Fibroblast of lung (primary cell): ENCODE data around the gene FTL. TPM values are rescaled to one million over a fixed set of nuclear protein-coding genes. Genes with fewer than 3 reads are reported as not detected.
"Not testable (repeated sequence)": the region's sequence is repeated elsewhere in the genome, so short reads cannot be mapped to it uniquely, and the experiment has no call there.

Experiments
- DNase-seq, 2 donors: peaks; one replicate each; pipeline versions ENCODE4 v3.0.0 to v3.0.0-alpha.2; 2010; ENCODE audit warnings: low read depth in 2 of 2
- H2AFZ ChIP-seq: 2 replicates; pipeline ENCODE4 v1.5.1; 2012; ENCODE audit warnings: low read length, control low read depth, inconsistent platforms
- H3K27ac ChIP-seq: 2 replicates; pipeline ENCODE4 v1.5.1; 2011; ENCODE audit warnings: low read length, control low read depth; ENCODE audit not compliant: insufficient read depth
- H3K27me3 ChIP-seq: 2 replicates; pipeline ENCODE4 v1.5.1; 2011; ENCODE audit warnings: mild to moderate bottlenecking, low read length; ENCODE audit not compliant: control insufficient read depth, insufficient read depth
- H3K36me3 ChIP-seq: 2 replicates; pipeline ENCODE4 v1.5.1; 2011; ENCODE audit warnings: low read length; ENCODE audit not compliant: control insufficient read depth, insufficient read depth
- H3K4me1 ChIP-seq: 2 replicates; pipeline ENCODE4 v1.5.1; 2011; ENCODE audit warnings: low read length; ENCODE audit not compliant: control insufficient read depth, insufficient read depth; ENCODE audit errors: extremely low read depth
- H3K4me2 ChIP-seq: 2 replicates; pipeline ENCODE4 v1.5.1; 2011; ENCODE audit warnings: low read length, control low read depth; ENCODE audit not compliant: insufficient read depth; ENCODE audit errors: extremely low read depth
- H3K4me3 ChIP-seq, 4 experiments: fragments of 200-600 bp in 1 of 4; sonication (generic) in 1 of 4; replicated peaks in 1 of 4; 2 replicates each; pipeline ENCODE4 v1.5.1; 2011 to 2016; ENCODE audit warnings: low read length in 4 of 4, low read depth in 3 of 4, mild to moderate bottlenecking in 3 of 4, control low read depth in 2 of 4, inconsistent platforms in 1 of 4, mixed read lengths in 1 of 4; ENCODE audit not compliant: insufficient read depth in 1 of 4; ENCODE audit errors: control extremely low read depth in 1 of 4
- H3K79me2 ChIP-seq: 2 replicates; pipeline ENCODE4 v1.5.1; 2012; ENCODE audit warnings: mild to moderate bottlenecking, low read length, inconsistent platforms; ENCODE audit not compliant: control insufficient read depth, insufficient read depth
- H3K9ac ChIP-seq: 2 replicates; pipeline ENCODE4 v1.5.1; 2011; ENCODE audit warnings: mild to moderate bottlenecking, low read length, control low read depth; ENCODE audit not compliant: insufficient read depth
- H3K9me3 ChIP-seq: 2 replicates; pipeline ENCODE4 v1.5.1; 2012; ENCODE audit warnings: low read depth, low read length; ENCODE audit not compliant: control insufficient read depth, insufficient read depth
- H4K20me1 ChIP-seq: 2 replicates; pipeline ENCODE4 v1.5.1; 2011; ENCODE audit warnings: low read length; ENCODE audit not compliant: control insufficient read depth, insufficient read depth; ENCODE audit errors: extremely low read depth
- CTCF ChIP-seq, 2 donors: IDR thresholded peaks in 1 of 2; conservative IDR thresholded peaks in 1 of 2; 1 replicate in 1 of 2; 2 replicates in 1 of 2; pipeline ENCODE4 v1.5.1; 2011 to 2012; ENCODE audit warnings: low read length in 2 of 2, control low read depth in 1 of 2, inconsistent platforms in 1 of 2, low read depth in 1 of 2, mild to moderate bottlenecking in 1 of 2
- EZH2 ChIP-seq: IDR thresholded peaks from 2 replicates; pipeline ENCODE4 v1.5.1; 2012; ENCODE audit warnings: low read length, control low read depth, mild to moderate bottlenecking; ENCODE audit errors: missing control alignments
- polyA plus RNA-seq, 2 donors: library from polyadenylated mRNA; depleted of rRNA in 1 of 2; stranded (reverse) in 1 of 2; unstranded in 1 of 2; fragments of >200 nt; gene quantifications; 2 replicates each; pipeline ENCODE4 v1.2.1, GENCODE V29; 2011 to 2012; ENCODE audit warnings: missing spikeins in 1 of 2
- total RNA-seq: library from RNA; depleted of rRNA; stranded (reverse); fragments of >200 nt; gene quantifications from 2 replicates; pipeline ENCODE4 v1.2.1, GENCODE V29; 2014

FTL gene
- total and polyA plus RNA-seq, 2 donors (not counting 1 experiment from before 2014, with no cell fraction given), result 1,844 to 6,440 TPM

- TF ChIP-seq CTCF (conservative IDR thresholded peaks at IDR 0.05 in 1 of 2, IDR thresholded peaks at IDR 0.05 in 1 of 2; ENCODE audit: low read depth in 1 of 2, low read length in 2 of 2) (no peak), EZH2 (no peak)
- peaks cover 7% of the 10 kb centered on the region for H3K4me1 ChIP-seq
- no peak overlapping the region for H3K4me3 ChIP-seq
- H4K20me1 ChIP-seq, result no peaks in the 10 kb centered on the region
- no peaks in the 10 kb centered on the region for H3K79me2 ChIP-seq
- DNase-seq, result no peak
- H3K27ac ChIP-seq, result no peak overlapping the region
- H3K9ac ChIP-seq, result no peak overlapping the region
- no peaks in the 10 kb centered on the region for H3K27me3 ChIP-seq
- H2AFZ ChIP-seq, result no peak overlapping the region
- no peaks in the 10 kb centered on the region for H3K9me3 ChIP-seq
- no peak overlapping the region for H3K4me2 ChIP-seq
- H3K36me3 ChIP-seq, result peaks cover 10% of the 10 kb centered on the region
These were observed 43.2 kb upstream of the FTL start for GRCh38 chr19:48921721-48922500.

GRCh38 chr19:48922548-48923490 lies 42.3 kb upstream of the FTL start:
- Histone ChIP-seq H3K9me3 (no peaks in the 10 kb centered on the region), H3K27me3 (no peaks in the 10 kb centered on the region), H3K36me3 (peaks cover 10% of the 10 kb centered on the region), H3K4me1 (peaks cover 7% of the 10 kb centered on the region), H3K27ac (no peak overlapping the region), H3K4me3 (no peak overlapping the region), H3K79me2 (no peaks in the 10 kb centered on the region), H3K4me2 (no peak overlapping the region), H4K20me1 (no peaks in the 10 kb centered on the region), H3K9ac (no peak overlapping the region), H2AFZ (no peak overlapping the region)
- DNase-seq, result no peak
- TF ChIP-seq CTCF (conservative IDR thresholded peaks at IDR 0.05 in 1 of 2, IDR thresholded peaks at IDR 0.05 in 1 of 2; ENCODE audit: low read depth in 1 of 2, low read length in 2 of 2) (no peak), EZH2 (no peak)

- peaks cover 8% of the 10 kb centered on the region for H3K36me3 ChIP-seq
- no peak overlapping the region for H2AFZ ChIP-seq
- peak; percentile 23 to 93 for DNase-seq
- H4K20me1 ChIP-seq, result no peaks in the 10 kb centered on the region
- no peaks in the 10 kb centered on the region for H3K27me3 ChIP-seq
- no peak overlapping the region for H3K9ac ChIP-seq
- H3K9me3 ChIP-seq, result no peaks in the 10 kb centered on the region
- no peak overlapping the region for H3K4me3 ChIP-seq
- TF ChIP-seq CTCF (conservative IDR thresholded peaks at IDR 0.05 in 1 of 2, IDR thresholded peaks at IDR 0.05 in 1 of 2; ENCODE audit: low read depth in 1 of 2, low read length in 2 of 2) (no peak), EZH2 (no peak)
- H3K4me1 ChIP-seq, result peaks cover 7% of the 10 kb centered on the region
- H3K79me2 ChIP-seq, result no peaks in the 10 kb centered on the region
- H3K4me2 ChIP-seq, result no peak overlapping the region
- peak overlapping the region; percentile 43 for H3K27ac ChIP-seq
These were observed 39.8 kb upstream of the FTL start for GRCh38 chr19:48925240-48925843.

GRCh38 chr19:48925890-48926289 lies 39.2 kb upstream of the FTL start:
- H3K36me3 ChIP-seq, H3K27me3 ChIP-seq, H2AFZ ChIP-seq, DNase-seq, H4K20me1 ChIP-seq, H3K4me3 ChIP-seq, H3K9ac ChIP-seq, H3K9me3 ChIP-seq, H3K4me2 ChIP-seq, H3K79me2 ChIP-seq, H3K4me1 ChIP-seq: not testable (repeated sequence)
- peak overlapping the region; percentile 55 for H3K27ac ChIP-seq
